Ishikawa (cell line): Measurements from ENCODE around the gene OPCML.

Experiments used
- CEBPB ChIP-seq: IDR thresholded peaks from 2 replicates; pipeline ENCODE4 v1.6.1; 2012
- CREB1 ChIP-seq: IDR thresholded peaks from 2 replicates; pipeline ENCODE4 v1.6.1; 2012; ENCODE audit warnings: low read depth
- FOXM1 ChIP-seq: IDR thresholded peaks from 2 replicates; pipeline ENCODE4 v1.6.1; 2012; ENCODE audit warnings: low read depth, borderline replicate concordance
- NFIC ChIP-seq: IDR thresholded peaks from 2 replicates; pipeline ENCODE4 v1.6.1; 2012
- TAF1 ChIP-seq: IDR thresholded peaks from 2 replicates; pipeline ENCODE4 v1.6.1; 2012; ENCODE audit warnings: low read depth, mild to moderate bottlenecking
- TF ChIP-seq, protein P1 (sequence below): IDR thresholded peaks from 2 replicates; pipeline ENCODE4 v1.6.1; 2012; ENCODE audit warnings: low read depth, mild to moderate bottlenecking

DNA sequence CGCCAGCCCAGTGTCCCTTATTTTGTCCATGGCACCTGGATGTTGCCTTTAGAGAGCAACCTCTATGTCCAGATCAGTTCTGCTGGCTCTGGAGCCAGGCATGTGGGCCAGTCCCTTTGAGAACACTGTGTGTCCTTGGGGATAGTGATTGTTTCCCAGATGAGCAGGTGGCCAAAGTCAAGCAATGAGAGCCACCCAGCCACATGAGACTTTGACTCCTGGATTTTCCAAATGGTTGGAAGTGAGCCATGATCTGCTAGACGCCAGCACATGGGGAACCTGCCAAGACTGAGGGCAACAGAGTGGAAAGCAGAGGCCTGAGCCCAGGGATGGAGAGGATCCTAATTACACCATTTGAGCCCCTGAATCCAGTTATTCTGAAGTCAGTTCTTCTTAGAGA, 479.8 kb downstream of the OPCML start:
- no peak for TF ChIP-seq CREB1
- TF ChIP-seq, protein P1, sequence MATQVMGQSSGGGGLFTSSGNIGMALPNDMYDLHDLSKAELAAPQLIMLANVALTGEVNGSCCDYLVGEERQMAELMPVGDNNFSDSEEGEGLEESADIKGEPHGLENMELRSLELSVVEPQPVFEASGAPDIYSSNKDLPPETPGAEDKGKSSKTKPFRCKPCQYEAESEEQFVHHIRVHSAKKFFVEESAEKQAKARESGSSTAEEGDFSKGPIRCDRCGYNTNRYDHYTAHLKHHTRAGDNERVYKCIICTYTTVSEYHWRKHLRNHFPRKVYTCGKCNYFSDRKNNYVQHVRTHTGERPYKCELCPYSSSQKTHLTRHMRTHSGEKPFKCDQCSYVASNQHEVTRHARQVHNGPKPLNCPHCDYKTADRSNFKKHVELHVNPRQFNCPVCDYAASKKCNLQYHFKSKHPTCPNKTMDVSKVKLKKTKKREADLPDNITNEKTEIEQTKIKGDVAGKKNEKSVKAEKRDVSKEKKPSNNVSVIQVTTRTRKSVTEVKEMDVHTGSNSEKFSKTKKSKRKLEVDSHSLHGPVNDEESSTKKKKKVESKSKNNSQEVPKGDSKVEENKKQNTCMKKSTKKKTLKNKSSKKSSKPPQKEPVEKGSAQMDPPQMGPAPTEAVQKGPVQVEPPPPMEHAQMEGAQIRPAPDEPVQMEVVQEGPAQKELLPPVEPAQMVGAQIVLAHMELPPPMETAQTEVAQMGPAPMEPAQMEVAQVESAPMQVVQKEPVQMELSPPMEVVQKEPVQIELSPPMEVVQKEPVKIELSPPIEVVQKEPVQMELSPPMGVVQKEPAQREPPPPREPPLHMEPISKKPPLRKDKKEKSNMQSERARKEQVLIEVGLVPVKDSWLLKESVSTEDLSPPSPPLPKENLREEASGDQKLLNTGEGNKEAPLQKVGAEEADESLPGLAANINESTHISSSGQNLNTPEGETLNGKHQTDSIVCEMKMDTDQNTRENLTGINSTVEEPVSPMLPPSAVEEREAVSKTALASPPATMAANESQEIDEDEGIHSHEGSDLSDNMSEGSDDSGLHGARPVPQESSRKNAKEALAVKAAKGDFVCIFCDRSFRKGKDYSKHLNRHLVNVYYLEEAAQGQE = no peak
- TF ChIP-seq FOXM1 = no peak
- no peak for TF ChIP-seq TAF1
- no peak for TF ChIP-seq NFIC
- TF ChIP-seq CEBPB = no peak
